Ovary (tissue), 9 donors: ENCODE measurements around the gene FAM209A. TPM values are rescaled to one million over a fixed set of nuclear protein-coding genes. Genes with fewer than 3 reads are reported as not detected.
"Not testable (repeated sequence)": the region's sequence is repeated elsewhere in the genome, so short reads cannot be mapped to it uniquely, and the experiment has no call there.

Experiments
- DNase-seq, 5 donors: peaks; one replicate each; pipeline ENCODE4 v3.0.0-alpha.2; 2019 to 2020
- H3K27ac ChIP-seq, 2 donors: fragments of 200-600 bp; one replicate each; pipeline versions ENCODE4 v1.5.1 to v1.8.0; 2019 to 2022
- H3K27me3 ChIP-seq: fragments of 200-600 bp; one replicate; pipeline ENCODE4 v1.8.0; 2022
- H3K36me3 ChIP-seq: fragments of 200-600 bp; sonication (generic); one replicate; pipeline ENCODE4 v1.5.1; 2019
- H3K4me1 ChIP-seq: one replicate; pipeline ENCODE4 v1.8.1; 2013; ENCODE audit warnings: mild to moderate bottlenecking, moderate library complexity; ENCODE audit not compliant: insufficient read depth
- H3K4me3 ChIP-seq: fragments of 200-600 bp; sonication (generic); one replicate; pipeline ENCODE4 v1.5.1; 2017
- H3K9me3 ChIP-seq, 2 donors: fragments of 200-600 bp in 1 of 2; sonication (generic) in 1 of 2; one replicate each; pipeline versions ENCODE4 v1.5.1 to v1.8.1; 2013 to 2019; ENCODE audit warnings: mild to moderate bottlenecking in 1 of 2, moderate library complexity in 1 of 2
- EP300 ChIP-seq: sonication (generic); formaldehyde crosslinking; IDR thresholded peaks from one replicate; pipeline ENCODE4 v1.6.1; 2017; ENCODE audit warnings: antibody characterized with exemption
- POLR2A ChIP-seq: fragments of 450-650 bp; IDR thresholded peaks from one replicate; pipeline ENCODE4 v1.6.1; 2017; ENCODE audit warnings: antibody characterized with exemption, mild to moderate bottlenecking, moderate library complexity
- WGBS, 3 donors: extraction: QIAGEN DNeasy Blood & Tissue Kit in 1 of 3; methylation state at CpG; one replicate each; pipeline versions ENCODE4 v1.1.5 to v1.1.7; 2013 to 2017; 5-methylcytosine and 5-hydroxymethylcytosine counted together
- intact Hi-C, 4 donors: fragments of 100-400 bp; cut with DNase I; formaldehyde crosslinking; loops; one replicate each; pipeline versions ENCODE4 v1.11.0 to v1.15.1; 2022 to 2023
- polyA plus RNA-seq, 2 donors: library from polyadenylated mRNA; stranded (reverse); fragments of 200-250 nt in 1 of 2; fragments of 350-450 nt in 1 of 2; fragmentation: Illumina TruSeq in 1 of 2; extraction: RNeasy Lipid Tissue Mini Kit (QIAGEN cat#74804) in 1 of 2; gene quantifications; one replicate each; pipeline ENCODE4 v1.2.3, GENCODE V29; 2013 to 2014
- total RNA-seq, 7 donors: library from RNA; depleted of rRNA in 2 of 7; stranded (reverse); fragments of >200 nt in 2 of 7; fragmentation: NEBNext Ultra II Directional in 3 of 7; extraction: Animal tissue kit (Norgen Biotek cat#: 25700) in 3 of 7; gene quantifications; one replicate each; pipeline versions ENCODE4 v1.1.0 to v1.2.4, GENCODE V29; 2016 to 2023
- TF ChIP-seq, protein P1 (sequence below), 3 donors: fragments of 450-650 bp in 2 of 3; fragments of 200-600 bp in 1 of 3; IDR thresholded peaks; one replicate each; pipeline versions ENCODE4 v1.5.1 to v1.8.0; 2016 to 2022; ENCODE audit warnings: antibody characterized with exemption in 3 of 3, mild to moderate bottlenecking in 1 of 3
- donor health status: DM: no; HTN: no; CAD: no; lungs with moderate emphysema.
- donor health status: DM: no; HTN: no; CAD: no.
- donor health status: Bipolar disorder and iron deficiency.
- donor health status: DM: yes; HTN: yes; CAD: no.
- donor health status: DM: no; HTN: no; CAD: no.
- donor health status: DM: yes; HTN: yes; CAD: no.

The FAM209A gene
- total and polyA plus RNA-seq, 9 donors = 0.18 to 0.27 TPM; not detected in 7

DNA sequence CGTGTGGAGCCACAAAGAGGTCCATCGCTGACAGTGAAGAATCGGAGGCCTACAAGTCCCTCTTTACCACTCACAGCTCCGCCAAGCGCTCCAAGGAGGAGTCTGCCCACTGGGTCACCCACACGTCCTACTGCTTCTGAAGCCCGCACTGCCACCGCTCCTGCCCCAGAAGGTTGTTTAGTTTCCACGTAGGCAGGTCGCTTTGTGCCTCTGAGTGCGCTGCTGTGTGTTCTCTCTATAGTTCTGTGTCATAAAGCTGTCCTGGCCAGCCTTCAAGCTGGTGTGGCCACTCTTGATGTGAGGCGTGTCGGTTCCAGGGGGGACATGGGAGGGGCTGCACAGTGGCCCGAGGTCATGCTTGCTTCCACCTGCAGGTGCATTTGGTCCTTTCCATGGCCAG is 6.4 kb upstream of the FAM209A start:
- no peaks in the 10 kb centered on the region for H3K4me1 ChIP-seq
- WGBS, 3 donors = 94 to 97% (median 97%) methylated on average over 14 of the region's 14 CpGs
- TF ChIP-seq POLR2A (no peak), EP300 (no peak)
- TF ChIP-seq, protein P1, sequence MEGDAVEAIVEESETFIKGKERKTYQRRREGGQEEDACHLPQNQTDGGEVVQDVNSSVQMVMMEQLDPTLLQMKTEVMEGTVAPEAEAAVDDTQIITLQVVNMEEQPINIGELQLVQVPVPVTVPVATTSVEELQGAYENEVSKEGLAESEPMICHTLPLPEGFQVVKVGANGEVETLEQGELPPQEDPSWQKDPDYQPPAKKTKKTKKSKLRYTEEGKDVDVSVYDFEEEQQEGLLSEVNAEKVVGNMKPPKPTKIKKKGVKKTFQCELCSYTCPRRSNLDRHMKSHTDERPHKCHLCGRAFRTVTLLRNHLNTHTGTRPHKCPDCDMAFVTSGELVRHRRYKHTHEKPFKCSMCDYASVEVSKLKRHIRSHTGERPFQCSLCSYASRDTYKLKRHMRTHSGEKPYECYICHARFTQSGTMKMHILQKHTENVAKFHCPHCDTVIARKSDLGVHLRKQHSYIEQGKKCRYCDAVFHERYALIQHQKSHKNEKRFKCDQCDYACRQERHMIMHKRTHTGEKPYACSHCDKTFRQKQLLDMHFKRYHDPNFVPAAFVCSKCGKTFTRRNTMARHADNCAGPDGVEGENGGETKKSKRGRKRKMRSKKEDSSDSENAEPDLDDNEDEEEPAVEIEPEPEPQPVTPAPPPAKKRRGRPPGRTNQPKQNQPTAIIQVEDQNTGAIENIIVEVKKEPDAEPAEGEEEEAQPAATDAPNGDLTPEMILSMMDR (IDR thresholded peaks at IDR 0.05) = no peak
- peaks cover 3% of the 10 kb centered on the region for H3K36me3 ChIP-seq
- H3K27me3 ChIP-seq = no peaks in the 10 kb centered on the region
- intact Hi-C loops = no loop called here
- no peak overlapping the region for H3K4me3 ChIP-seq
- DNase-seq = no peak
- H3K27ac ChIP-seq = no peak overlapping the region
- peaks cover 0 to 14% of the 10 kb centered on the region in 2 donors for H3K9me3 ChIP-seq

DNA sequence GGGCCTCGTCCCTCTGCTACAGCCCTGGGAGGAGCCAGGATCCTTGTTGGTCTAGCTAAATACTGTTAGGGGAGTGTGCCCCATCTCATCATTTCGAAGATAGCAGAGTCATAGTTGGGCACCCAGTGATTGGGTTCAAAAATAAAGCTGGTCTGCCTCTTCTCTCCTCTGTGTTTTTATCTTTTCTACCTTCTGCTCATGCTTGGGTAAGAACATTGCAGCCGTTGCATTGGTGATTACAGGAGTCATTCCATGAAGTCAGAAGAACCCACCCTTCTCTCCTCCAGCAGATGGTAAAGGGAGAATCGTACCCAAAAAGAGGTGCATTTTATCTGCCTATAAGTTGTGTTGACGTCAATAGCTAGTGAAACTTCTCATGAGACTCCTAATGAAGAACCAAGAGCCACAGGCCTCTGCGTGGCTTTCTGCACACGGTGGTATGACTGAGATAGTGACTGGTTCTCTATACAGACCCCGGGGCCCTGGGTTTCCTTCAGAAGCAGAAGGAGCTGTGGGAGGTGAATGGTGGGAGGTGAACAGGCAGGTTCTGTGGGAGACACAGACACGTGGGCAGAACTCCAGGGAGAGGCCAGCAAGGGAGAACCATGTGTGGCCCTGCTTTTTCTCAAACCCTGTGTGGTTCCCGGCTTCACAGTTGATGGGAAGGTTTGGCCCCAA is 5.7 kb upstream of the FAM209A start:
- intact Hi-C loops = no loop called here
- H3K4me1 ChIP-seq = no peaks in the 10 kb centered on the region
- no peak for DNase-seq
- peaks cover 3% of the 10 kb centered on the region for H3K36me3 ChIP-seq
- TF ChIP-seq EP300 (no peak), POLR2A (no peak)
- TF ChIP-seq, protein P1 (IDR thresholded peaks at IDR 0.05) = no peak
- WGBS, 3 donors = 93% methylated on average over 10 of the region's 10 CpGs
- H3K27ac ChIP-seq = no peak overlapping the region
- H3K4me3 ChIP-seq = no peak overlapping the region
- H3K27me3 ChIP-seq = no peaks in the 10 kb centered on the region
- H3K9me3 ChIP-seq = peaks cover 0 to 14% of the 10 kb centered on the region in 2 donors

DNA sequence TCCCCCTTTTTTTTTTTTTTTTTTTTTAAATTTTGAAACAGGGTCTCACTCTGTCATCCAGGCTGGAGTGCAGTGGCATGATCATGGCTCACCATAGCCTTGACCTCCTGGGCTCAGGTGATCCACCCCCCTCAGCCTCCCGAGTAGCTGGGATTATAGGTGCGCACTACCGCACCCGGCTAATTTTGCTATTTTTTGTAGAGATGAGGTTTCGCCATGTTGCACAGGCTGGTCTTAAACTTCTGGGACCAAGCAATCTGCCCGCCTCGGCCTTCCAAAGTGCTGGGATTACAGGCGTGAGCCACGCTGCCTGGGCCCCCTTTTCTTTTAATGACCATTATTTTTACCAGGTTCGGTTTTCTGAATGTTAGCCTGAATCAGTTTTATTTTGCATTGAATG is 5.0 kb upstream of the FAM209A start:
- no peaks in the 10 kb centered on the region for H3K4me1 ChIP-seq
- intact Hi-C loops = no loop called here
- no peak for DNase-seq
- H3K36me3 ChIP-seq = peaks cover 3% of the 10 kb centered on the region
- peaks cover 0 to 14% of the 10 kb centered on the region in 2 donors for H3K9me3 ChIP-seq
- 96 to 98% (median 97%) methylated on average over 10 of the region's 10 CpGs for WGBS, 3 donors
- H3K27me3 ChIP-seq = no peaks in the 10 kb centered on the region
- no peak overlapping the region for H3K27ac ChIP-seq
- TF ChIP-seq, protein P1 (IDR thresholded peaks at IDR 0.05) = no peak
- TF ChIP-seq EP300 (no peak), POLR2A (no peak)
- no peak overlapping the region for H3K4me3 ChIP-seq

DNA sequence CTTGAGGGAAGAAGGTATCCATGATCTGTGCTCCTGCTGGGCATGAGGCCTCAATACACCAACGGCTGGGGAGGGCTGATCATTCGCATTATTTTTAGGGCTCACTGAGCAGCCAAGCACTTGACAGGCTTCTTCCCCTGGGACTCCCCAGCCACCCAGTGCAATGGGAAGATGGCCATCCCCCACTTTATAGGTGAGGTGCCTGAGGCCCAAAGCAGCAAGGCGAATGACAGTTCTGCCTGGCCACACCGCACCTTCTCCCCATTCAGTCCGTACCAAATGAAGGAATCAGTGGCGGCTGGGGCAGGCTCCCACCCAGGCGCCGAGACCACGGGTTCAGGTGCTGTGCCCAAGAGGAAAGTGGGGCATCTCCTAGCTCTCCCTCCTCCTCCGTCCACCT is 4.4 kb upstream of the FAM209A start:
- intact Hi-C loops = no loop called here
- no peak overlapping the region for H3K27ac ChIP-seq
- no peak for DNase-seq
- TF ChIP-seq, protein P1 (IDR thresholded peaks at IDR 0.05) = no peak
- TF ChIP-seq POLR2A (no peak), EP300 (no peak)
- H3K27me3 ChIP-seq = no peaks in the 10 kb centered on the region
- H3K36me3 ChIP-seq = peaks cover 3% of the 10 kb centered on the region
- no peaks in the 10 kb centered on the region for H3K4me1 ChIP-seq
- H3K4me3 ChIP-seq = no peak overlapping the region
- WGBS, 3 donors = 97 to 99% (median 97%) methylated on average over 10 of the region's 10 CpGs
- H3K9me3 ChIP-seq = peaks cover 0 to 14% of the 10 kb centered on the region in 2 donors

DNA sequence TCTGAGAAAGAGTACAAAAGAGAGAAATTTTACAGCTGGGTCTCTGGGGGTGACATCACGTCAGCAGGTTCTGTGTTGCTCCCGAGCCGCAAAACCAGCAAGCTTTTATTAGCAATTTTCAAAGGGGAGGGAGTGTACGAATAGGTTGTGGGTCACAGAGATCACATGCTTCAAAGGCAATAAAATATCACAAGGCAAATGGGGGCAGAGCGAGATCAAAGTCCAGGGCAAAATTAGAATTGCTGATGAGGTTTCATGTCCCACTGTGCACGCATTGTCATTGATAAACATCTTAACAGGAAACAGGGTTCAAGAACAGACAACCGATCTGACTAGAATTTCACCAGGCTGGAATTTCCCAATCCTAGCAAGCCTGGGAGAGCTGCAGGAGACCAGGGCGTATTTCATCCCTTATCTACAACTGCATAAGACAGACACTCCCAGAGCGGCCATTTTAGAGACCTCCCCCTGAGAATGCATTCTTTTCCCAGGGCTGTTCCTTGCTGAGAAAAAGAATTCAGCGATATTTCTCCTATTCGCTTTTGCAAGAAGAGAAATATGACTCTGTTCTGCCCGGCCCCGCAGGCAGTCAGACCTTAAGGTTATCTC is 3.7 kb upstream of the FAM209A start:
- H3K27me3 ChIP-seq, DNase-seq, H3K4me1 ChIP-seq, intact Hi-C loops, H3K4me3 ChIP-seq, H3K36me3 ChIP-seq, H3K27ac ChIP-seq: not testable (repeated sequence)
- WGBS, 3 donors = 82 to 85% (median 84%) methylated on average over 13 of the region's 13 CpGs
- peaks cover 0 to 14% of the 10 kb centered on the region in 2 donors for H3K9me3 ChIP-seq
